Panc1 (cell line): Measurements from ENCODE around the gene INPP5K. TPM values are rescaled to one million over a fixed set of nuclear protein-coding genes. Genes with fewer than 3 reads are reported as not detected.

ENCODE experiments used
- ATAC-seq: fragments of 200-7000 bp; cut with Tn5 transposase; 2 replicates; pipeline ENCODE4 v1.9.1; 2020; ENCODE audit warnings: mild to moderate bottlenecking, moderate library complexity
- BruUV-seq: library from RNA; stranded (reverse); fragments of 400-500 nt; replicated peaks from 2 replicates; lab custom pipeline; 2021; lab: Mats Ljungman, UMichigan
- CTCF ChIA-PET: fragments of 300-600 bp; sonication (Branson Sonifier 250); formaldehyde crosslinking; loops from one replicate; lab custom pipeline; 2022; ENCODE audit warnings: antibody characterized with exemption; lab: Charles Lee
- POLR2A ChIA-PET: fragments of 300-600 bp; sonication (Branson Sonifier 250); formaldehyde crosslinking; loops from one replicate; lab custom pipeline; 2022; ENCODE audit warnings: antibody characterized with exemption; lab: Charles Lee
- DNase-seq: peaks from one replicate; pipeline ENCODE4 v3.0.0-alpha.2; 2010; ENCODE audit warnings: low read depth, low spot score
- H3K27ac ChIP-seq: 2 replicates; pipeline ENCODE4 v1.5.1; 2011; ENCODE audit warnings: mild to moderate bottlenecking, low read length, inconsistent platforms
- H3K27me3 ChIP-seq: fragments of 200-500 bp; sonication (Bioruptor generic); 2 replicates; pipeline ENCODE4 v1.6.0; 2014; ENCODE audit warnings: low read length, inconsistent platforms; ENCODE audit not compliant: control insufficient read depth, insufficient read depth
- H3K36me3 ChIP-seq: fragments of 200-500 bp; sonication (Bioruptor generic); 2 replicates; pipeline ENCODE4 v1.5.1; 2014; ENCODE audit warnings: inconsistent platforms, mild to moderate bottlenecking, low read length, moderate library complexity; ENCODE audit not compliant: control insufficient read depth, insufficient read depth
- H3K4me1 ChIP-seq: 2 replicates; pipeline ENCODE4 v1.5.1; 2011; ENCODE audit warnings: inconsistent platforms, mild to moderate bottlenecking, low read length, moderate library complexity; ENCODE audit not compliant: control insufficient read depth, insufficient read depth
- H3K4me3 ChIP-seq, 2 experiments: 2 replicates each; pipeline ENCODE4 v1.5.1; 2011 to 2012; ENCODE audit warnings: low read depth in 2 of 2, low read length in 2 of 2, mild to moderate bottlenecking in 2 of 2, inconsistent platforms in 1 of 2, moderate library complexity in 1 of 2
- H3K9me3 ChIP-seq: fragments of 200-500 bp; sonication (Bioruptor generic); 2 replicates; pipeline ENCODE4 v1.5.1; 2014; ENCODE audit warnings: low read depth, mild to moderate bottlenecking, inconsistent platforms, low read length, moderate library complexity; ENCODE audit not compliant: control insufficient read depth, insufficient read depth
- POLR2AphosphoS5 ChIP-seq: IDR thresholded peaks from 2 replicates; pipeline ENCODE4 v1.6.1; 2012; ENCODE audit warnings: mild to moderate bottlenecking, low read depth, low read length, moderate library complexity
- SIN3A ChIP-seq: IDR thresholded peaks from 2 replicates; pipeline ENCODE4 v1.6.1; 2012; ENCODE audit warnings: low read depth, mild to moderate bottlenecking, low read length, moderate library complexity, borderline replicate concordance; ENCODE audit not compliant: insufficient read depth
- TCF7L2 ChIP-seq: IDR thresholded peaks from 2 replicates; pipeline ENCODE4 v1.6.1; 2011; ENCODE audit warnings: mild to moderate bottlenecking, low read depth, low read length, inconsistent platforms
- in situ Hi-C: cut with HindIII; loops from 2 replicates; pipeline ENCODE4 v1.10.0; 2016; ENCODE audit warnings: low sequenced_read_pairs, low pct_unique_long_range_greater_than_20kb
- intact Hi-C: fragments of 100-400 bp; cut with micrococcal nuclease; formaldehyde crosslinking; loops from one replicate; pipeline ENCODE4 v1.10.0; 2022; ENCODE audit not compliant: unreplicated experiment
- total RNA-seq: library from RNA; stranded (reverse); gene quantifications from one replicate; pipeline ENCODE4 v1.2.1, GENCODE V29; 2021; ENCODE audit not compliant: unreplicated experiment
- TF ChIP-seq, protein P1 (sequence below): fragments of 450-650 bp; IDR thresholded peaks from 2 replicates; pipeline ENCODE4 v1.5.1; 2017; ENCODE audit warnings: mild to moderate bottlenecking
- TF ChIP-seq, protein P2 (sequence below), 2 experiments: IDR thresholded peaks; 2 replicates each; pipeline ENCODE4 v1.6.1; 2011 to 2012; ENCODE audit warnings: low read depth in 2 of 2, control low read depth in 1 of 2, low read length in 1 of 2, mild to moderate bottlenecking in 1 of 2, moderate library complexity in 1 of 2; ENCODE audit not compliant: insufficient read depth in 1 of 2

Gene INPP5K
- total RNA-seq, 1 experiment from 2014 or later = 21.3 TPM

DNA sequence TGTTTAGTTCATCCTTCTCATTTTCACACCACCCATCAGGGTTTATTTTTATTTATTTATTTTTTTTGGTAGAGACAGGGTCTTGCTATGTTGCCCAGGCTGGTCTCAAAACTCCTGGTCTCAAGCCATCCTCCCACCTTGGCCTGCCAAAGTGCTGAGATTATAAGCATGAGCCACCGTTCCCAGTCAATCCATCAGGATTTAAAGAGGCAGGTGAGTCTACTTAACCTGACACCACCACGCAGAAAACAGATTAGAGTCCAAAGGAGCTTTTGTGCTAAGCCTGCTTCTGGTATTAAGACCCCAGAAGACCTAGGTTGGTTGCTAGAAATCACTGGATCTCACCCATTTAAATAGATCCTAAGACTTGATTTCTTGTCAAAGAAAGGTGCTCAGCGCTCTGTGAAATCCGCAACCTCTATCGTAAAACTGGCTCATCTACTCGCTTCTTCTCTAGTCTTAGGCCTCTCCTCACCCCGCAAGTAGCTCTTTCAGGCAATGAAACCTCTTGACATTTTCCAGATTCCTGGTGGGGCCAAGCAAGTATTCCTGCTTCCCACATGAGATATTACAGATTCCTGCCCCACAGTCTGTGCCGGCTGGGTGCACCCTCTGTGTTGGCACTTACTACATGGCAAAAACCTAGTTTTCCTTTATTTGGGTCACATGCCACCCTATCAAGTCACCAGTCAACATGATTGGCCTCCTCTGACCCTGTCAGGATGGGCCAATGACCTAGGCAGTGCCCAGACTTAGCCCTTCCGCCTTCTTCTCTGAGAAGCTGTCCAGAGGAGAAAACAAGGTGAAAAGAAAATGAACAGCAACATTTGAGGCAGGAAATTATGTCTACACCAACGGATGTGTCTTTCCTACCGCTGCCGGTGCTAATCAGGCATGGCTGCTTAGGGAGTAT lies 37.2 kb upstream of the INPP5K start:
- ChIA-PET CTCF (interaction anchor here (0.6 kb wide), 1 partner anchor 13 kb away, joined by 3 read pairs; no protein-coding TSS in a partner anchor), POLR2A (interaction anchor here (0.6 kb wide), 1 partner anchor 35 kb away, joined by 16 read pairs; no protein-coding TSS in a partner anchor)
- Histone ChIP-seq H3K9me3 (no peaks in the 10 kb centered on the region), H3K27ac (no peak overlapping the region), H3K4me3 (no peak overlapping the region), H3K36me3 (peaks cover 7% of the 10 kb centered on the region), H3K4me1 (no peaks in the 10 kb centered on the region), H3K27me3 (no peaks in the 10 kb centered on the region)
- in situ Hi-C loops (no loop called here), intact Hi-C loops (no loop called here)
- no TSS peak for BruUV-seq
- no peak for DNase-seq
- TF ChIP-seq TCF7L2 (no peak), SIN3A (no peak), POLR2AphosphoS5 (no peak)
- TF ChIP-seq, protein P1, sequence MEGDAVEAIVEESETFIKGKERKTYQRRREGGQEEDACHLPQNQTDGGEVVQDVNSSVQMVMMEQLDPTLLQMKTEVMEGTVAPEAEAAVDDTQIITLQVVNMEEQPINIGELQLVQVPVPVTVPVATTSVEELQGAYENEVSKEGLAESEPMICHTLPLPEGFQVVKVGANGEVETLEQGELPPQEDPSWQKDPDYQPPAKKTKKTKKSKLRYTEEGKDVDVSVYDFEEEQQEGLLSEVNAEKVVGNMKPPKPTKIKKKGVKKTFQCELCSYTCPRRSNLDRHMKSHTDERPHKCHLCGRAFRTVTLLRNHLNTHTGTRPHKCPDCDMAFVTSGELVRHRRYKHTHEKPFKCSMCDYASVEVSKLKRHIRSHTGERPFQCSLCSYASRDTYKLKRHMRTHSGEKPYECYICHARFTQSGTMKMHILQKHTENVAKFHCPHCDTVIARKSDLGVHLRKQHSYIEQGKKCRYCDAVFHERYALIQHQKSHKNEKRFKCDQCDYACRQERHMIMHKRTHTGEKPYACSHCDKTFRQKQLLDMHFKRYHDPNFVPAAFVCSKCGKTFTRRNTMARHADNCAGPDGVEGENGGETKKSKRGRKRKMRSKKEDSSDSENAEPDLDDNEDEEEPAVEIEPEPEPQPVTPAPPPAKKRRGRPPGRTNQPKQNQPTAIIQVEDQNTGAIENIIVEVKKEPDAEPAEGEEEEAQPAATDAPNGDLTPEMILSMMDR = no peak
- TF ChIP-seq, protein P2, sequence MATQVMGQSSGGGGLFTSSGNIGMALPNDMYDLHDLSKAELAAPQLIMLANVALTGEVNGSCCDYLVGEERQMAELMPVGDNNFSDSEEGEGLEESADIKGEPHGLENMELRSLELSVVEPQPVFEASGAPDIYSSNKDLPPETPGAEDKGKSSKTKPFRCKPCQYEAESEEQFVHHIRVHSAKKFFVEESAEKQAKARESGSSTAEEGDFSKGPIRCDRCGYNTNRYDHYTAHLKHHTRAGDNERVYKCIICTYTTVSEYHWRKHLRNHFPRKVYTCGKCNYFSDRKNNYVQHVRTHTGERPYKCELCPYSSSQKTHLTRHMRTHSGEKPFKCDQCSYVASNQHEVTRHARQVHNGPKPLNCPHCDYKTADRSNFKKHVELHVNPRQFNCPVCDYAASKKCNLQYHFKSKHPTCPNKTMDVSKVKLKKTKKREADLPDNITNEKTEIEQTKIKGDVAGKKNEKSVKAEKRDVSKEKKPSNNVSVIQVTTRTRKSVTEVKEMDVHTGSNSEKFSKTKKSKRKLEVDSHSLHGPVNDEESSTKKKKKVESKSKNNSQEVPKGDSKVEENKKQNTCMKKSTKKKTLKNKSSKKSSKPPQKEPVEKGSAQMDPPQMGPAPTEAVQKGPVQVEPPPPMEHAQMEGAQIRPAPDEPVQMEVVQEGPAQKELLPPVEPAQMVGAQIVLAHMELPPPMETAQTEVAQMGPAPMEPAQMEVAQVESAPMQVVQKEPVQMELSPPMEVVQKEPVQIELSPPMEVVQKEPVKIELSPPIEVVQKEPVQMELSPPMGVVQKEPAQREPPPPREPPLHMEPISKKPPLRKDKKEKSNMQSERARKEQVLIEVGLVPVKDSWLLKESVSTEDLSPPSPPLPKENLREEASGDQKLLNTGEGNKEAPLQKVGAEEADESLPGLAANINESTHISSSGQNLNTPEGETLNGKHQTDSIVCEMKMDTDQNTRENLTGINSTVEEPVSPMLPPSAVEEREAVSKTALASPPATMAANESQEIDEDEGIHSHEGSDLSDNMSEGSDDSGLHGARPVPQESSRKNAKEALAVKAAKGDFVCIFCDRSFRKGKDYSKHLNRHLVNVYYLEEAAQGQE (IDR thresholded peaks at IDR 0.05; ENCODE audit: insufficient read depth in 1 of 2, low read depth in 2 of 2, low read length in 1 of 2) = no peak
- ATAC-seq = no peak

DNA sequence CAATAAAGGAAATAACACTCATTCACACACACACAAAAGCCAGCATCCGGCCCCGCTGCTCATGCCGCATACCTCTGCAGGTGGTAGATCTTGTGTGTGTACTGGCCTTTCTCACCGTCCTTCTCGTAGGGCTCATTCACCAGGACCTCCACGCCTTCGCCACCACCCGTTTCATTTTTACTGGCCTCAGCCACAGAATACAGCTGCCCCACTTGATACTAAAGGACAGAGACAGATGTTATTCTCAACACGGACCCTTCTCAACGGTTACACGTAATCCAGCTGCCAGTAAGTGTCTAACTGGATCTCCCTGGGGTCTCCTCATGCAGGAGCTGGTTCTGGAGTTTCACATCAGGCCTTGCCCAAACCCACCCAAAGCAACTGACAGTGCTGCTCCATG lies 36.5 kb upstream of the INPP5K start:
- H3K36me3 ChIP-seq = peaks cover 7% of the 10 kb centered on the region
- intact Hi-C loops = no loop called here
- ATAC-seq (no peak), DNase-seq (no peak)
- CTCF ChIA-PET = no interaction called here
- H3K27me3 ChIP-seq = no peaks in the 10 kb centered on the region
- H3K4me1 ChIP-seq = no peaks in the 10 kb centered on the region
- no peaks in the 10 kb centered on the region for H3K9me3 ChIP-seq
- in situ Hi-C loops = no loop called here
- POLR2A ChIA-PET = no interaction called here
- TF ChIP-seq, protein P1 = no peak
- TF ChIP-seq SIN3A (no peak), TCF7L2 (no peak), POLR2AphosphoS5 (no peak)
- TF ChIP-seq, protein P2 (IDR thresholded peaks at IDR 0.05; ENCODE audit: insufficient read depth in 1 of 2, low read depth in 2 of 2, low read length in 1 of 2) = no peak
- H3K4me3 ChIP-seq = no peak overlapping the region
- H3K27ac ChIP-seq = no peak overlapping the region
- BruUV-seq = no TSS peak
